Measurements from ENCODE around the gene AVPR2.

The AVPR2 gene

DNA sequence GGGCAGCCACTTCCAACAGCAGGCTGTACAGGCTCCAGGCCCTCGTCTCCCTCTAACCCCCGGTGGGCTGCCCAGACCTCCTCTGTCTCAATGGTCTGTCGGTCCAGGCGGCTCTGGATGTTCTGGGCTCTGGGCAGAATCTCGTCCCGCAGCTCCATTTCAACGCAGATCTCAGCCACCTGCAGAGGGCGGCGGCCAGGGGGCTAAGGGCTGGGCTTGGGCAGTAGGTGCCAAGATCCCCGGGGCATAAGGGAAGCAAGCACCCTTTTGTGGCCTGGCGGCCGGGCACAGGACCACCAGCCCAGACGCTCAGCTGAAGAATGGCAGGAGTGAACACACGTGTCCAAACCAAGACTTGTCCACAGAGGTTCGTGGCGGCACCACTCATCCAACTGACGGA lies 9.2 kb downstream of the AVPR2 start:
- no peak for DNase-seq (ENCODE audit: low read depth in 3 of 3)

DNA sequence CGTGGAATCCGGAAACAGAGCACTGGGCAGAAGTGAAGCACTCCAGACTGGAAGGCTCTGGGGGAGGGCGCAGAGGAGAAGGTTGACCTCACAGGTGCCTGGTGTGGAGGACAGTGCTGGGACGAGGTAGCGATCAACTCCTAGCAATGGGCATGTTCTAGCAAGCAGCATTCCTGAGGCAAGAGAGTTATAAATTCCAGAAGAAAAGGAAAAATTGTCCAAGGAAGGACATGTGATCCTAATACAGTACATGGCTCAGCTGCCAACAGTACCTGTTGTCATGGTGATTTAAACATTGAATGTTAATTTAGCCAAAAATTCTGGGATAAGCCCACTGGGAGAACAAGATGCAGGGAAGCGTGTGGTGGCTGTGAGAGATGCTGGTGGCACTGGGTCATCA lies 13.4 kb downstream of the AVPR2 start:
- no peak for DNase-seq (ENCODE audit: low read depth in 3 of 3)

DNA sequence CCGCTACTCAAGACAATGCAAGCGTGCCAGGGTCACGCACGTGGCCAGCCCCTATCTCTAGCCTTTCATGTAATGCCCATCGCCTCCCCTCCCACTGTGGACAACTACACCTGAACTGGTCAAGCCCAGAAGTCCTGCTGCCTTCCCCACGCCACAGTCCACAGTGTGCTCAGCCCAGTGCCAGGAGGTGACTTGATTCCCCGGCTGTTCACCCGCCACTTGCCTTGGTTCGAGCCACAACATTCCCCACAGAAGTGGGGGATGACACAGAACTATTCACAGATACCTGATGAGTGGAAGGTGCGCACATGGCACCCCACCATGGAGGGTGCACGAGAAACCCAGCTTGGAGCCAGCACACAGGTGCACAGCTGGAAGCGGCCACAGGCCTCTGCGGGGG lies 14.8 kb downstream of the AVPR2 start:
- no peak for DNase-seq (ENCODE audit: low read depth in 3 of 3)

DNA sequence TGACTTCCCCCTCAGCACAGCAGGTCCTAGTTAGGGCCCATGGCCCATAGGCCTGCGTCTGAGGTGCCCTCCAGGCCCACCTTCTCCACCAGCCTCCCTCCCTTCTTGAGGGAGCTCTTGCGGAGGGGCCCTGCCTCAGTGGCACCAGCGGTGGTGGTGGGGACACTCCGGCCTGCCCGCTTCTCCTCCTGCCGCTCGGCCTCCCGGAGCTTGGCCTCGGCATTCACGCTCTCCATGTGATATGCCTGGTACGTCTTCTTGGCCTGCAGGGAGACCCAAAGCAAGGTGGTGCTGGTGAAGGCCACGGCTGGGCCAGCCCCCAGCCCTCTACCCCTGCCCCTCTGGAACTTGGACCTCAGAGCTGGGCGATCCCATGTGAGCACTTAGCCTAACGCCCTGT lies 16.1 kb downstream of the AVPR2 start:
- DNase-seq (ENCODE audit: low read depth in 3 of 3) = no peak

GRCh38 chrX:153921070-153921469 lies 16.6 kb downstream of the AVPR2 start:
- no peak for DNase-seq (ENCODE audit: low read depth in 3 of 3)

GRCh38 chrX:153921511-153922446 lies 17.3 kb downstream of the AVPR2 start:
- DNase-seq (ENCODE audit: low read depth in 3 of 3) = no peak

- DNase-seq (ENCODE audit: low read depth in 3 of 3) = no peak
These were observed 18.7 kb downstream of the AVPR2 start for GRCh38 chrX:153922932-153923857.

- no peak for DNase-seq (ENCODE audit: low read depth in 3 of 3)
These were observed 19.8 kb downstream of the AVPR2 start for GRCh38 chrX:153924149-153924861.

GRCh38 chrX:153925387-153925738 lies 20.9 kb downstream of the AVPR2 start:
- no peak for DNase-seq (ENCODE audit: low read depth in 3 of 3)

GRCh38 chrX:153925739-153926551 lies 21.5 kb downstream of the AVPR2 start, which contains the start of gene ARHGAP4:
Gene ARHGAP4, minus strand, starts transcription at chrX:153926264. Its CDS starts 62 bp downstream, at chrX:153926202.
- DNase-seq (ENCODE audit: low read depth in 3 of 3) = peak in 1 of 3 experiments; percentile 57

DNA sequence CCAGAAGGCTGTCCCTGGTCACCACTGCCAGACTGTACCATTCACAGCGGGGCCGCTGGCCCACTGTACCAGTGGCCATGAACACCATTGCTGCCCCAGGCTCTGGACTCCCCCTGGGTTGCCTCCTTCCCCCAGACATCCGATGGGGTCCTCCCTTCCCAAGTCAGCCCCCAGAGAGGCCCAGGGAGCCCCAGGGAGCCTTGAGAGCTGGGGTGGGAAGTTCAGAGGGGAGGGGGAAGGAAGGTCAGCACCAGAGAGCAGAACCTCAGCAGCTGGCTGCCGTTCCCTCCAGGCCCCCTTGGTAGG lies 22.0 kb downstream of the AVPR2 start:
- DNase-seq (ENCODE audit: low read depth in 3 of 3) = no peak

DNA sequence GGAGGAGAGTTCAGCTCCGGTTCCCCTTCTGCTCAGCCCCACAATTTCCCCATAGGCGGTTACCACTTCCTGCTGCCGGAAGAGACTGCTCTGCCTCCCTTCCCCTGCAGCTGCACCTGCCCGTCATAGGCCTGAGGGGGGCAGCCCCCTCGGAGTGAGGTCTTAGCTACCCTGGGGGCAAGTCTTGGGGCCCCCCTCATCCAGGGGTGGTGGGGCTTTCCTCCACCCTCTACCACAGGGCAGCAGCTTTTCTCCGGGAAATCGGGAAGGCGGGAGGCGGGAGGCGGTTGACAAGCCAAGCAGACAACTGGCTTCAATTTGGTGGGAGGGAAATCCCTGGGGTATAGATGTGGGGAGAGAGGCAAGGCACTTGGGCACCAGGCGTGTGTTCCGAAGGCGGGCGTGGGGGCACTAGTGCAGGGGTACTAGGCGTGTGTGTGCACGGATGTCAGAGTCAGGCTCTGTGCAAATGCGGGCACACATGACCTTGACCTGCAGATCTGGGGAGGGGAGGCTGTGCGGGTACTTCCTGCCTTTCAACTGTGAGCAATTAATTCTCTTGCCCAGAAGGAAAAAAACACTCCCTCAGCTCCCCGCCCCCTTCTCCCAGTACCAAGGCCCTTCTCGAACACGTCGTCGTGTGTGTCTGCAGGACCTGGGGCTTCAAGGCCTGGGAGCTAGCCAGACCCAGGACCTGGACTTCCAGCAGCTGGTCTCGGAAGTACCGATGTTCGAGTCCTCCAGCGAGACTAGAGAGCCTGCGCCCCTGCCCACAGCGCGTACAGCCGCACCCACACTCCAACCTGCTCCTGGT lies 22.6 kb downstream of the AVPR2 start:
- DNase-seq (ENCODE audit: low read depth in 3 of 3) = peak in 2 of 3 experiments; percentile 45 to 64

DNA sequence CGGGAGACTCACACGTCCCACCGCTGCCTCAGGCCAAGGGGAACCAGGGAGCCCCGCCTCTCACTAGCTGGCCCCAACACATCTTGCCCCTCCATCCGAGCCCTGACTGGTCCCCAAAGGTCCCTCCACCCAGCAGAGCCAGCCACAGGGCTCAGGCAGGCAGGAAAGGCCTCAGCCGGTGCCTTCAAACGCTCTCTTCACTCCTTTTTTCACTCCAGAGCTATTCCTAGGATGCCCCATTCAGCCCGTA lies 23.1 kb downstream of the AVPR2 start:
- no peak for DNase-seq (ENCODE audit: low read depth in 3 of 3)

DNA sequence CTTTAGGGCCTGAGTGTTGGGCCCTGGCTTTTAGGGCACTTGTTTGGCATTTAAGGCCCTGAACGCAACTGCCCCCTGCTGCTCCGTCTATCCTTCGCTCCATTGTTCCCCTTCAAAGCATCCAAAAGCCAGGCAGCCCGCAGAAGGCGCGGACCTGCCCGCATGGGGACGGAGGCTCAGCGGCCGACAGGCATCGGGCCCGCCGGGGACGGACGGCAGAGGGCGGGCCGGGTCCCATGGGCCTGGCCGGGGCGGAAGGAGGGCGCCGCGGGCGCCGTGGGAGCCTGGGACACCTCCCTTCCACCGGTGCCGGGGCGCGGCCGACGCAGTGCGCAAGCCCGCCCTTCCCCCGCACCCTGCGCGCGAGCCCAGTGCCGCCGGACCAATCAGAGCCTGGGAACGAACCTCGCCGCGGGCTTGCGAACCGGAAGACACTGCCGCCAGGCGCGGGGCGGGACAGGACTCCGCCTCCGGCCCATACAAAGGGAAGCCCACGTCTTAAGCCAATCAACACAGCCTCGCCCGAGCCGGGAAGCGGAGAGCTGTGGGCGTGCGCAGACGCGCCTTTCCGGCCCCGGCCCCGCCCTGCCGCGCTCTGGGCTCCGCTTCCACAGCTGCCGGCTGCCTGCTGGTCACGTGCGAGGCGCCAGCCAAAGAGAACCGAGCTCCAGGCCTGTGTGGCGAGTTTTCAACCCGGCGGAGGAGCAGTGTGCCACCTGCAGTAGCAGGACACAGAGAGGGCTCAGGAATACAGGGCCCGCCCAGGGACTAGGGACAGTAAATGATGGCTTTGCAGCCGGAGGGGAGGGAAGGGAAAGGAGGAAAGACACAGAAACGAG lies 23.7 kb downstream of the AVPR2 start:
- peak; percentile 83 to 89 (median 84) for DNase-seq (ENCODE audit: low read depth in 3 of 3)

DNA sequence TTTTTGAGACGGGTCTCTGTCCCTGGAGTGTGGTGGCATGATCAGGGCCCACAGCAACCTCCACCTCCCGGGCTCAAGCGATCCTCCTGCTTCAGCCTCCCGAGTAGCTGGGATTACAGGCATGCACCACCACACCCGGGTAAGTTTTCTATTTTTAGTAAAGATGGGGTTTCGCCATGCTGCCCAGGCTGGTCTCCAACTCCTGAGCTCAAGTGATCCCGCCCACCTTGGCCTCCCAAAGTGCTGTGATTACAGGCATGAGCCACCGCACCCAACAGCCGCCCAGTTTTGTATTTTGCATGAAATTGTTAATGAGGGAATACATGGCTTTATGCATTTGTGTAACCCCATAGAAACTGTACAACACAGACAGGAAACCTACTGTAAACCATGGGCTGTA lies 24.4 kb downstream of the AVPR2 start:
- no peak for DNase-seq (ENCODE audit: low read depth in 3 of 3)

DNA sequence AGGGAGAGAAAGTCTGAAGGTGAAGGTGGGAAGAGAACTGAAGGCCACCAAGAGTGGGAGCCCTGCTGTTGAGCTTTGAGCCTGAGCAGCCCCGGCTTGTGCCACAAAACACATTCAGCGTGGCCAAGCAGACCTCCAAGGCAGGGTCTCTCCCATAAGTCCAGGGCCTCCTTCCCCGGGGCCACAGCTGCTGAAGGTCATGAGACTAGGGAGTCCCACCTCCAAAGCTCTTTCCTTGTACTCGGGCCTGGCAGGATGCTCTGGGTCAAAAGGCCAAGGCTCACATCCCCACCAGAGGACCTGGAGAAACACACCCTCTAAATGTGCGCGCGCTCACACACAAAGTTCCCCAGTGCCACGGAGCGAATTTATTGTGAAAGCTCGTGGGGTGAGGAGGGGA lies 25.1 kb downstream of the AVPR2 start:
- no peak for DNase-seq (ENCODE audit: low read depth in 3 of 3)

DNA sequence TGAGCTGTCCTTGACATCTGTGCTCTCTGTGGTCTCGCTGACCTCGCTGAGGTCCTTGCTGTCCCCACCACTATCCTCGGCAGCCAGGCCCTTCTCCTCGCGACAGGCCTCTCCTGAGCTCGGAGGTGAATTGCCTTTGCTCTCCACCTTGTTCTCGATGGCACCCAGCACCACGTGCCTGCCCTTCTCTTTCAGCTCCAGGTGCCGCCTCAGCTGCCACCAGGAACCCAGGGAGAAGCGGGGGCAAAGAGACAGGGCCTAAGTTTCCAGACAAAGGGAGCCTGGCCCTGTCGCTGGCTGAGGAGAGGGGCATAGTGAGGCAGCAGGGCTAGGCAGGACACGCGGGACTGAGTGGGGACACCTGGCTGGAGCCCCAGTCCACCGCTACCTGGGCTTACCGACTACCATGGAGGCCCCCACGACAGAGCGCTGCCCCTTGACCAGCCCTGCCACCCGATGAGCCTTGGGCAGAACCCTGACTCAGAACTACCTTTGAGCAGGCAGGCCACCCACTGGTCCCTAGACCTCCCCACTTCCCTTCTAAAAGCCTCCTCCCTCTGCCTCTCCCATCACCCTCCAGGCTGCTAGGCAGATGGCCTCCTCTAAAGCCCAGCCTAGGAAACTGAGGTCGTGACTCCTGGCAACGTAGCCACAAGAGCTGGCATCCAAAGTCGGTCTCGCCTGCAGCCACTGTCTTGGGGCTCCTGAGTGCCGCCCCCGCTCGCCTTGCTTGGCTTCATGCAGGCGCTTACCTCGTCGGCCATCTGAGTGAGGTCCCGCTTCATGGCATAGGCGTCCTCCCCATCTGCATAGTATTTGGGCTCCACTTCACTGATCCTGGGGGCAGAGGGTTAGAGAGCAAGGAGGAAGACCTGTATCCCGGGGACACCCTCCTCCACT lies 25.8 kb downstream of the AVPR2 start:
- DNase-seq (ENCODE audit: low read depth in 3 of 3) = no peak

GRCh38 chrX:153931151-153931550 lies 26.7 kb downstream of the AVPR2 start:
- no peak for DNase-seq (ENCODE audit: low read depth in 3 of 3)

- no peak for DNase-seq (ENCODE audit: low read depth in 3 of 3)
These were observed 27.3 kb downstream of the AVPR2 start for GRCh38 chrX:153931748-153932147.
